Right lobe of liver (tissue), 4 donors: ENCODE results near the gene NRXN3.

Experiments used
- CTCF ChIP-seq, 4 donors: fragments of 200-600 bp in 3 of 4; fragments of 450-650 bp in 1 of 4; IDR thresholded peaks; one replicate each; pipeline versions ENCODE4 v1.5.1 to v1.8.0; 2016 to 2022; ENCODE audit warnings: antibody characterized with exemption in 4 of 4, mild to moderate bottlenecking in 2 of 4
- POLR2A ChIP-seq: fragments of 450-650 bp; IDR thresholded peaks from one replicate; pipeline ENCODE4 v1.6.1; 2017; ENCODE audit warnings: antibody characterized with exemption, mild to moderate bottlenecking
- donor health status: DM: no; HTN: no; CAD: no.
- donor health status: DM: no; HTN: no; CAD: no.
- donor health status: DM: no; HTN: yes; CAD: no.

- TF ChIP-seq CTCF (IDR thresholded peaks at IDR 0.05) (no peak), POLR2A (no peak)
Measured at GRCh38 chr14:79528828-79529416, 1358.7 kb downstream of the NRXN3 start.
